Measurements from ENCODE around the gene ZNF174. TPM values are rescaled to one million over a fixed set of nuclear protein-coding genes. Genes with fewer than 3 reads are reported as not detected.
A peak's percentile ranks its signal among the peaks of the same experiment; 100 is the strongest.

Gene ZNF174
- total RNA-seq (10 to 100 TPM in 1 of 2 donors, 1 to 10 TPM in 1; 8.6 to 15.8 TPM), polyA plus RNA-seq (ENCODE audit: insufficient read length in 2 of 2) (10 to 100 TPM; 13.3 to 15.2 TPM)
- long read RNA-seq, donor 1, partial matches to known transcripts = 0 of 5 reads
- long read RNA-seq, donor 1, other reads (novel, unspliced or antisense) = 0 of 5 reads
- long read RNA-seq, donor 2, partial matches to known transcripts = 0 of 2 reads
- long read RNA-seq, donor 2, other reads (novel, unspliced or antisense) = 0 of 2 reads
- long read RNA-seq, donor 3 = 0 reads
- long read RNA-seq, donor 4, partial matches to known transcripts = 0 of 5 reads
- long read RNA-seq, donor 4, other reads (novel, unspliced or antisense) = 0 of 5 reads

DNA sequence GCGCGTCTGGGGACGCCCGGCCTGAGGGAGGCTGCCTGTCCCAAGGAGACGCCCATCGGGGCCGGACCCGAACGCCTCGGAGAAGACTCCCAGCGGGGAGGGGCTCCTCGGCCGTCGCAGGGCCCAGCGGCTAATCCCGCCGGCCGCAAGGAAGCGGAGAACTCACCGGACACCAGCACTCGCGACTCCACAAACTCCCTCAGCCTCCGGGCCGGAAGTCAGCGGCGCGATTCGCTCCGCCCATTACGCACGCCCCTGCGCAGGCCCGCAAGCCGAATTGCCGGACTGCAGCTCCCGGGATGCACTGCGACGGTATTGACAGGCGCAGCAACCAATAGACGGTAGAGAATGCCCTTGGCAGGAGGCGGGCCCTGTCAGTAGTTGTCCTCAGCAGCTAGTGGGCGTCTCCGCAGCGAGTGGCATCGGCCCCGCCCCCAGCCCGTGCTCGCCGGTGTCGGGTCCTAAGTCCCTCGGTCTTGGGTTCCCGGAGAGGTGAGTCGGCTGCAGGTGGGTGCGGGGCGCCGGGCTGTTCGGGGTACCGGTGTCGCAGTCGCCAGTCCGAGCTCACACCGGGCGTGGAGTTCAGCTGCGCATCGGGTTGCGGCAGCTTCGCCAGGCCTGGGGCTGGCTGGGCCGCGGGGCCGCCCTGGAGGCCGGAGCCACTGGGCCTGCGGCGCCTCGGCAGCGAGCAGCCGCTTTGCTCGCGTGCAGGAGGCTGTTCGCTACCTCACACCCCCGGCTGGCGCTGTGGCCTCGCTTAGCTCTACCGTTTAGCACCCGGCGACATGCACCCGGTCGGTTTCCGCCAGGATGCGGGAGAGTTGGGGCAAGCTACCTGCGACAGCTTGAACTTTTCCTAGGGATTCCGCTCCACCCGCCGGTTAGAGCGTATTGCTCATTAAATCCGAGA is at the start of gene ZNF174, which contains the start of gene ZSCAN32:
Gene ZNF174 (plus strand): TSS at position 437 of the 910 bp plus-strand sequence. CDS start 790 bp downstream, outside the sequence.
Gene ZSCAN32 (minus strand): TSS at position 226 of the 910 bp plus-strand sequence. CDS start 3,447 bp downstream, outside the sequence.
- Histone ChIP-seq H3K4me1 (ENCODE audit: control insufficient read depth, insufficient read depth, low read length) (peaks cover 21% of the 10 kb centered on the region), H3K9me3 (ENCODE audit: control insufficient read depth, insufficient read depth, low read length) (peaks cover 13% of the 10 kb centered on the region), H3K27me3 (ENCODE audit: control insufficient read depth, insufficient read depth, low read length) (no peaks in the 10 kb centered on the region), H3K4me3 (ENCODE audit: low read depth, low read length) (peak within 1 kb of the TSS; percentile 79), H3K27ac (ENCODE audit: low read depth, low read length) (peak within 1 kb of the TSS; percentile 75), H3K36me3 (ENCODE audit: control insufficient read depth, insufficient read depth, low read length) (peaks cover 36% of the 10 kb centered on the region)
- under 1% methylated on average over 92 of the region's 95 CpGs for WGBS (ENCODE audit: insufficient coverage)
- peak; percentile 96 to 100 (median 98) for DNase-seq (ENCODE audit: low read depth in 4 of 6, low spot score in 6 of 6)

DNA sequence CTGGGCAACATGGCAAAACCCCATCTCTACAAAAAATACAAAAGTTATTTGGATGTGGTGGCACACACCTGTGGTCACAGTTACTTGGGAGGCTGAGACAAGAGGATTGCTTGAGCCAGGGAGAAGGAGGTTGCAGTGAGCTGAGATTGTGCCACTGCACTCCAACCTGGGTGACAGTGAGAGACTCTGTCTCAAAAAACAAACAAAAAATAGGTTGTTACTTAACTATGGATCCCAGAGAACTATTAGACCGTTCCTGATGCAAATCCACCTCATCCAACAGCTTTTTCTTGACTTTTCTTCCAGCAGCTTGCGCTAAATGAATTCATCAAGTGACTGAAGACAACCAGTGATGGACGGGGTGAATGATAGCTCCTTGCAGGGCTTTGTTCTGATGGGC is 45.4 kb upstream of the ZNF174 start, which contains the start of gene OR2C1:
Gene OR2C1 (plus strand): TSS at position 301 of the 400 bp plus-strand sequence. CDS start 52 bp downstream, at position 353.
- WGBS (ENCODE audit: insufficient coverage) = 67% methylated on average over 3 of the region's 3 CpGs

DNA sequence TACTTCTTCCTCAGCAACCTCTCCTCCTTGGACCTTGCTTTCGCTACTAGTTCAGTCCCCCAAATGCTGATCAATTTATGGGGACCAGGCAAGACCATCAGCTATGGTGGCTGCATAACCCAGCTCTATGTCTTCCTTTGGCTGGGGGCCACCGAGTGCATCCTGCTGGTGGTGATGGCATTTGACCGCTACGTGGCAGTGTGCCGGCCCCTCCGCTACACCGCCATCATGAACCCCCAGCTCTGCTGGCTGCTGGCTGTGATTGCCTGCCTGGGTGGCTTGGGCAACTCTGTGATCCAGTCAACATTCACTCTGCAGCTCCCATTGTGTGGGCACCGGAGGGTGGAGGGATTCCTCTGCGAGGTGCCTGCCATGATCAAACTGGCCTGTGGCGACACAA is 44.9 kb upstream of the ZNF174 start:
- Histone ChIP-seq H3K9me3 (ENCODE audit: control insufficient read depth, insufficient read depth, low read length) (no peaks in the 10 kb centered on the region), H3K27ac (ENCODE audit: low read depth, low read length) (no peak overlapping the region), H3K4me1 (ENCODE audit: control insufficient read depth, insufficient read depth, low read length) (no peaks in the 10 kb centered on the region), H3K27me3 (ENCODE audit: control insufficient read depth, insufficient read depth, low read length) (no peaks in the 10 kb centered on the region), H3K4me3 (ENCODE audit: low read depth, low read length) (no peak overlapping the region), H3K36me3 (ENCODE audit: control insufficient read depth, insufficient read depth, low read length) (peaks cover 2% of the 10 kb centered on the region)
- DNase-seq (ENCODE audit: low read depth in 4 of 6, low spot score in 6 of 6) = no peak
- 79% methylated on average over 9 of the region's 10 CpGs for WGBS (ENCODE audit: insufficient coverage)

More for the DNA sequence above, 45.4 kb upstream of the ZNF174 start, which contains the start of gene OR2C1:
- H3K9me3 ChIP-seq (ENCODE audit: control insufficient read depth, insufficient read depth, low read length) = no peaks in the 10 kb centered on the region
- DNase-seq (ENCODE audit: low read depth in 4 of 6, low spot score in 6 of 6) = no peak
- no peaks in the 10 kb centered on the region for H3K27me3 ChIP-seq (ENCODE audit: control insufficient read depth, insufficient read depth, low read length)
- H3K4me1 ChIP-seq (ENCODE audit: control insufficient read depth, insufficient read depth, low read length) = no peaks in the 10 kb centered on the region
- no peak within 1 kb of the TSS for H3K4me3 ChIP-seq (ENCODE audit: low read depth, low read length)
- no peak within 1 kb of the TSS for H3K27ac ChIP-seq (ENCODE audit: low read depth, low read length)
- peaks cover 2% of the 10 kb centered on the region for H3K36me3 ChIP-seq (ENCODE audit: control insufficient read depth, insufficient read depth, low read length)

DNA sequence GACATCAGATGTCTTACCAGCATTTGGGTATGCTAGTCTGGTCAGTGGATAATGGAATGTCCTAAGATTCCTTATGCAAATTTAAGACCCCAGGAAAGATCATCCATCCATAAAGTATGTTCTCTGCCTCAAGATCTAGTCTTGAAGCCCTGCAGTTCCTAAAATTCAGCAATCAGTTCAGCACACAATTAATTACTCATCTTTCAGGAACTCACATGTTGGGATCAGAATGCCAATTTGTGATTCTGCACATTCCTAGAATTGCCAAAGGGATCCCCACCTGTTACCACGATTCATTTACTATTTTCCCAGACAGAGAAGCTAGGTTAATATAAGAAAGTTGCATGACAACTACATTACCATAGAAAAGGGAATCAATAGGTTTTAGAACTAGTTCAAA is 42.1 kb upstream of the ZNF174 start:
- no peak overlapping the region for H3K27ac ChIP-seq (ENCODE audit: low read depth, low read length)
- no peaks in the 10 kb centered on the region for H3K4me1 ChIP-seq (ENCODE audit: control insufficient read depth, insufficient read depth, low read length)
- no peak overlapping the region for H3K4me3 ChIP-seq (ENCODE audit: low read depth, low read length)
- H3K27me3 ChIP-seq (ENCODE audit: control insufficient read depth, insufficient read depth, low read length) = no peaks in the 10 kb centered on the region
- DNase-seq (ENCODE audit: low read depth in 4 of 6, low spot score in 6 of 6) = no peak
- H3K9me3 ChIP-seq (ENCODE audit: control insufficient read depth, insufficient read depth, low read length) = no peaks in the 10 kb centered on the region
- WGBS (ENCODE audit: insufficient coverage) = no CpG with 5 or more reads among the region's 1 CpG
- peaks cover 2% of the 10 kb centered on the region for H3K36me3 ChIP-seq (ENCODE audit: control insufficient read depth, insufficient read depth, low read length)

DNA sequence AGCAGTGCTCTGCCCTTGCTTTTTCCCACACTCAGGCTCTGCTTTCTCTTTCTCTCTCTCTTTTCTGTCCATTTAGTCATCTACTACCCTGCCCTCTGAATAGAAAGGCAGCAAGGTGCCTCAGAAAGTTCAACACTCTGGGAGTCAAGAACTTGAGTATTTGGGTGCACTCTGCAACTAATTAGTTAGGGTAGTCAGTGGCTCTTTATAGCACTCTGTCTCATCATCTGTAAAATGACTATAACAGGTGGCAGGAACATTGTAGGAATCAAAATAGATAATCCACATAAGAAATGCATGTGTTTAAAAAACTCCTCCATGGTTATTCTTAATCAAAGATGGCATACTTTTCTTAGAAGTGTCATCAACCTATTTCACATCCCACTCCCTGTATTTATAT is 38.1 kb upstream of the ZNF174 start:
- H3K27ac ChIP-seq (ENCODE audit: low read depth, low read length) = no peak overlapping the region
- no peaks in the 10 kb centered on the region for H3K27me3 ChIP-seq (ENCODE audit: control insufficient read depth, insufficient read depth, low read length)
- no peak overlapping the region for H3K4me3 ChIP-seq (ENCODE audit: low read depth, low read length)
- no peaks in the 10 kb centered on the region for H3K36me3 ChIP-seq (ENCODE audit: control insufficient read depth, insufficient read depth, low read length)
- no peak for DNase-seq (ENCODE audit: low read depth in 4 of 6, low spot score in 6 of 6)
- H3K4me1 ChIP-seq (ENCODE audit: control insufficient read depth, insufficient read depth, low read length) = peaks cover 7% of the 10 kb centered on the region
- peaks cover 5% of the 10 kb centered on the region for H3K9me3 ChIP-seq (ENCODE audit: control insufficient read depth, insufficient read depth, low read length)

DNA sequence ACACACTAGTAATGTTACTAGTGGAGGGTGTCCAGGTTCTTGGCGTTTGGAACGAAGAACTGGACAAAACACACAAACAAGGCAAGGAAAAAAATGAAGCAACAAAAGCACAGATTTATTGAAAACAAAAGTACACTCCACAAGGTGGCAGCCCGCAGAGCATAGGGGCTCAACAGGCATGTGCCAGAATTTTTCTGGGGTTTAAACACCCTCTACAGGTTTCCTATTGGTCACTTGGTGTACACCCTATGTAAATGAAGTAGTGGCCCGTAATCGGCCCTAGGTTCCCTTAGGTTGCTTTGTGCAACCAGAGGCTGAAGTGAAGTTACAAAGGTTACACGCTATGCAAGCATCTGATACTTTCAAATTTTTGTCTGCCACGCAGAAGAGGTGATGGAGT is 37.2 kb upstream of the ZNF174 start:
- H3K4me3 ChIP-seq (ENCODE audit: low read depth, low read length) = no peak overlapping the region
- WGBS (ENCODE audit: insufficient coverage) = 100% methylated on average over 5 of the region's 7 CpGs

DNA sequence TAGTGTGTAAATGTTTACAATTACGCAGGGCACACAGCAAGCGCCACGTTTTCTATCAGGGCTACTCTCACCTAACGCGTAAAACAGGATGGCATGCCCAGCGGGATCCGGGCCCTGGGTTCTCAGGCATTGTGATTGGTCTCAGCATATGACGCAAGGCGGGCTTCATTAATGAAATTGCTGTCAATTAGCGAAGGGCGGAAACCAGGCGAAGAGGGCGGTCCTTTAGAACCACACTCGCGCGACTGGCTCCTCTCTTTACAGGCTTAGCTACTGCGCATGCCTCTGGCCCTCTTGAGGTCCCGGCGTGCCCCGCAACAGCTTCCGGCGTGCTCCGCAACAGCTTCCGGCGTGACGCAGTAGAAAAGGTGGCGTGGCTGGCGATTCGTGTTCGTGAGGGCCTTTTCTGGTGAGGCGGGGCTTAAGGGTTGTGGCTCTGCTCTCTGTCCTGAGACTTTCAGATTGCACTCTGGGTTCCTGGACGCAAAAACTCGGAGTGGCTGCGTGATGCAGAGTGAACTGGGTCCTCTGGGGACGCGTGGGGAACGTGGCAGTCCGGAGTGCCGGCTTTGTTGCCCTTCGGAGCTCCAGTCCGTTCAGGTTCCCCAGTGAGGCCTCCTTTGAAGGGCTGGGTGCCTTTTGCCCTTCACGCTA is 36.1 kb upstream of the ZNF174 start:
- Histone ChIP-seq H3K36me3 (ENCODE audit: control insufficient read depth, insufficient read depth, low read length) (no peaks in the 10 kb centered on the region), H3K4me3 (ENCODE audit: low read depth, low read length) (peak overlapping the region; percentile 49), H3K27ac (ENCODE audit: low read depth, low read length) (peak overlapping the region; percentile 74), H3K9me3 (ENCODE audit: control insufficient read depth, insufficient read depth, low read length) (peaks cover 5% of the 10 kb centered on the region), H3K4me1 (ENCODE audit: control insufficient read depth, insufficient read depth, low read length) (peaks cover 7% of the 10 kb centered on the region), H3K27me3 (ENCODE audit: control insufficient read depth, insufficient read depth, low read length) (no peaks in the 10 kb centered on the region)
- peak; percentile 59 to 98 (median 84) for DNase-seq (ENCODE audit: low read depth in 4 of 6, low spot score in 6 of 6)
- 9% methylated on average over 42 of the region's 42 CpGs for WGBS (ENCODE audit: insufficient coverage)

More for the DNA sequence above, 37.2 kb upstream of the ZNF174 start:
- DNase-seq (ENCODE audit: low read depth in 4 of 6, low spot score in 6 of 6) = no peak
- Histone ChIP-seq H3K9me3 (ENCODE audit: control insufficient read depth, insufficient read depth, low read length) (peaks cover 5% of the 10 kb centered on the region), H3K36me3 (ENCODE audit: control insufficient read depth, insufficient read depth, low read length) (no peaks in the 10 kb centered on the region), H3K27ac (ENCODE audit: low read depth, low read length) (no peak overlapping the region), H3K27me3 (ENCODE audit: control insufficient read depth, insufficient read depth, low read length) (no peaks in the 10 kb centered on the region), H3K4me1 (ENCODE audit: control insufficient read depth, insufficient read depth, low read length) (peaks cover 7% of the 10 kb centered on the region)

DNA sequence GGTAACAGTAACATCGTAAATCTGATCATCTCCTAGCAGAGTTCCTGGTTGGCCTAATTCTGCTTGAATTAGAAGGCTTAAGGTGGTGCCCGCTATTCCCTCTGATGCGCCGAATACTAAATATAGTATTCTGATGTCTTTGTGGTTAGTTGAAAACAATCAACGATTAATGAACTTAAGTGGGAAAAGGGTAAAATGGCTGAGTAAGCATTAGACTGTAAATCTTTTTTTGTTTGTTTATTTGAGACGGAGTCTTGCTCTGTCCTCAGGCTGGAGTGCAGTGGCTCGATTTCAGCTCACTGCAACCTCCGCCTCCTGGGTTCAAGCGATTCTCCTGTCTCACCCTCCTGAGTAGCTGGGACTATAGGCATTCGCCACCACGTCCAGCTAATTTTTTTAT is 31.9 kb upstream of the ZNF174 start:
- no peak overlapping the region for H3K27ac ChIP-seq (ENCODE audit: low read depth, low read length)
- H3K36me3 ChIP-seq (ENCODE audit: control insufficient read depth, insufficient read depth, low read length) = no peaks in the 10 kb centered on the region
- peaks cover 7% of the 10 kb centered on the region for H3K4me1 ChIP-seq (ENCODE audit: control insufficient read depth, insufficient read depth, low read length)
- WGBS (ENCODE audit: insufficient coverage) = 96% methylated on average over 10 of the region's 11 CpGs
- peaks cover 8% of the 10 kb centered on the region for H3K9me3 ChIP-seq (ENCODE audit: control insufficient read depth, insufficient read depth, low read length)
- DNase-seq (ENCODE audit: low read depth in 4 of 6, low spot score in 6 of 6) = no peak
- H3K4me3 ChIP-seq (ENCODE audit: low read depth, low read length) = no peak overlapping the region
- H3K27me3 ChIP-seq (ENCODE audit: control insufficient read depth, insufficient read depth, low read length) = no peaks in the 10 kb centered on the region

DNA sequence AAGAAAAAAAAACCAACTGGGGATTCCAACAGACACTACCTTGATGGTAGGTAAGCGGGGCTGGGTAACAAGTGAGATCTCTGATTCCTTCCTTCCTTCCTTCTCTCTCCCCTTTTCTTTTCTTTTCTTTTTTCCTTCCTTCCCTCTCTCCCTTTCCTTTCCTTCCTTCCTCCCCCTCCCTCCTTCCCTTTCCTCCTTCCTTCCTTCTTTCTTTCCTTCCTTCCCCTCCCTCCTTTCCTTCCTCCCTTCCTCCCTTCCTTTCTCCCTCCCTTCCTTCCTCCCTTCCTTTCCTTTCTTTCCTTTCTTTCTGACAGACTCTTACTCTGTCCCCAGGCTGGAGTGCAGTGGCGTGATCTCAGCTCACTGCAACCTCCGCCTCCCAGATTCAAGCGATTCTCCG is 25.3 kb upstream of the ZNF174 start:
- H3K36me3 ChIP-seq (ENCODE audit: control insufficient read depth, insufficient read depth, low read length) = peaks cover 5% of the 10 kb centered on the region
- 90% methylated on average over 5 of the region's 5 CpGs for WGBS (ENCODE audit: insufficient coverage)

More for the DNA sequence above, 25.3 kb upstream of the ZNF174 start:
- no peak overlapping the region for H3K27ac ChIP-seq (ENCODE audit: low read depth, low read length)
- H3K9me3 ChIP-seq (ENCODE audit: control insufficient read depth, insufficient read depth, low read length) = peaks cover 4% of the 10 kb centered on the region
- DNase-seq (ENCODE audit: low read depth in 4 of 6, low spot score in 6 of 6) = no peak
- no peak overlapping the region for H3K4me3 ChIP-seq (ENCODE audit: low read depth, low read length)
- no peaks in the 10 kb centered on the region for H3K4me1 ChIP-seq (ENCODE audit: control insufficient read depth, insufficient read depth, low read length)
- no peaks in the 10 kb centered on the region for H3K27me3 ChIP-seq (ENCODE audit: control insufficient read depth, insufficient read depth, low read length)

All from spinal cord (tissue), 10 donors.